ENCODE results near the gene SAMHD1. TPM values are rescaled to one million over a fixed set of nuclear protein-coding genes. Genes with fewer than 3 reads are reported as not detected.

SAMHD1 gene
- polyA plus RNA-seq, 2 of the 4 experiments (the other 2 are of a cell fraction): 9.8 to 11.7 TPM

DNA sequence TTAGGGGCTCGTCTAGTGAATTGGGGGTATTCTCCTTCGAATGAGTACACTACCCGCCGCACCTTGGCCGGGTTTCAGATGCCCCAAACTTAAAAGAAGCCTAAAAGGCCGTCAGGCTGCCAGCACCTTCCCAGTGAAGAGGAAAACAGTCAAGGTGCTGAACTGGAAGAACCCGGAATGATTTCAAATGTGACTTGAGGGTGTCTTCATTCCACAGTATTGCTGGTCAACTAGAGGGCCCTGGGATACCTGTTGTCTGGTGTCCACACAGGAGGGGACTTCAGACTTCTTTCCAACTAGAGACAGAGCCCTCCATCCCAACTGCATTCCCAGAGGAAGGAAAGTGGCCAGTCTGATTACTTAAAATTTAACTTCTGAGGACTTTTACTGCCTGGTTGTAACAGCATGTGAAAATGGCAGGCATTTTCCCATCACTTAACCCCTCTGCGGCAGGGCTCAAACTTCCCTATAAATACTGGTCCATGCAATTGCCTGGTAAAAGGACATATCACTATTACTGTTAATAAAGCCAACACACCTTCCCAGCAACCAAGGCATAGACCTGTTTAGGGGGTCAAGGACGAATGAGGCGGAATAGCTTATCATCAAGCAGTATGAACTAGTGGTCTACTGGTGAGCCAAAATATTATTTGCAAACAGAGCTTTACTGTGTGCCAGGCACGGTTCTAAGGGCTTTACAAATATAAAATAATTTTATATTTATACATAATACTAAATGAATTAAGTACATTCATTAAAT lies 651 bp upstream of the SAMHD1 start:
- DNase-seq (ENCODE audit: low read depth in 1 of 2, low spot score in 1 of 2): no peak
- peak overlapping the region; percentile 82 to 86 for H3K27ac ChIP-seq
- TF ChIP-seq JUN (IDR thresholded peaks at IDR 0.05): peak in 1 of 2 experiments; percentile 67; a peak in 1 of 5 replicates
- TF ChIP-seq ZFP36 (IDR thresholded peaks at IDR 0.05; ENCODE audit: borderline replicate concordance, partially characterized antibody): no peak
- TF ChIP-seq CEBPB (IDR thresholded peaks at IDR 0.05): no peak
- peak overlapping the region; percentile 92 for H3K4me3 ChIP-seq
- WGBS (ENCODE audit: missing lambda C conversion rate): 29% methylated on average over 11 of the region's 11 CpGs
- ATAC-seq: peak; percentile 31
- peaks cover 16% of the 10 kb centered on the region for H3K4me1 ChIP-seq
- H3K9me3 ChIP-seq: no peaks in the 10 kb centered on the region
- H3K4me2 ChIP-seq: peak overlapping the region; percentile 99
- POLR2A ChIA-PET: no interaction called here
- CTCF ChIA-PET: interaction anchor here (0.6 kb wide), 1 partner anchor 131 kb away, joined by 3 read pairs; no protein-coding TSS in a partner anchor
- FAIRE-seq: no peak

DNA sequence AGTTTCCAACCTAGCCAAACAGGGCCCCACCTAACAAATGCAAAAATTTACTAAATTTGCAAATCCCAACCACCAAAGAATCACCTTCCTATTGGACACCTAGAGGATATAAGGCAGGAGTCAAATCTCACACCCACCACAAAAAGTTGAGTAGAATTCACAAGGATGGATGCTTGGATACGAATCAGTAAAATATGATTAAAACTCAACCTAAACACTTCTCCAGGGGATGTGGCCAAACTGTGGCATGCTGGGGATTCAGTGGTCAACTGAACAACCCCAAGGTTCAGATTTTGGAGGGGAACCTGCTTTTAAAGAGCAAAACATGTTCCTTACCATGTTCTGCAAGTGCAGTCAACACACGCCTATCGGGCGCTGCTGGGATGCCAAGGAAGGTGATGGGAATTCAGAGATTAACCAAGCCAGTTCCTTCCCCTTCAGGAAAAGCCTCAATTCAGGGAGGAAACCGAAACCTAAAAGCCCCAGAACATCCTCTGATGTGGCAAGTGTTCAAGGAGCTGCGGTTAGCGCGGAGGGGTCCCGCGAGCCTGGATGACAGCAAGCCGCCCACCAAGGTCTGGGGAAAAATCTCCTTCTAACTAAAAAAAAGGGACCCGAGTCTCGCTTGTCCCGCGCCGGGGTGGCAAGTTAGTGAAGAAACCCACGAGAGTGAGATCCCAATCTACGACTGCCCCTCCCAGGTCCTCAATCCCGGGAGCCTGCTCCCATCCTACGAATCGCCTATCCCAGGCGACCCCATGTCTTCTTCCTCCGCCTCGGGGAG lies 902 bp downstream of the SAMHD1 start:
- H3K4me3 ChIP-seq: peak overlapping the region; percentile 92
- ChIA-PET CTCF (no interaction called here), POLR2A (no interaction called here)
- FAIRE-seq (no peak), DNase-seq (ENCODE audit: low read depth in 1 of 2, low spot score in 1 of 2) (peak; percentile 16 to 38), ATAC-seq (peak; percentile 45 to 52)
- H3K27ac ChIP-seq: peak overlapping the region; percentile 74 to 87
- H3K4me2 ChIP-seq: peak overlapping the region; percentile 99
- TF ChIP-seq SREBF2 (IDR thresholded peaks at IDR 0.05): no peak
- TF ChIP-seq, protein P1, sequence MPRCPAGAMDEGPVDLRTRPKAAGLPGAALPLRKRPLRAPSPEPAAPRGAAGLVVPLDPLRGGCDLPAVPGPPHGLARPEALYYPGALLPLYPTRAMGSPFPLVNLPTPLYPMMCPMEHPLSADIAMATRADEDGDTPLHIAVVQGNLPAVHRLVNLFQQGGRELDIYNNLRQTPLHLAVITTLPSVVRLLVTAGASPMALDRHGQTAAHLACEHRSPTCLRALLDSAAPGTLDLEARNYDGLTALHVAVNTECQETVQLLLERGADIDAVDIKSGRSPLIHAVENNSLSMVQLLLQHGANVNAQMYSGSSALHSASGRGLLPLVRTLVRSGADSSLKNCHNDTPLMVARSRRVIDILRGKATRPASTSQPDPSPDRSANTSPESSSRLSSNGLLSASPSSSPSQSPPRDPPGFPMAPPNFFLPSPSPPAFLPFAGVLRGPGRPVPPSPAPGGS (IDR thresholded peaks at IDR 0.05): no peak
- TF ChIP-seq RFX5 (IDR thresholded peaks at IDR 0.05): no peak
- TF ChIP-seq ZC3H11A (IDR thresholded peaks at IDR 0.05): no peak
- TF ChIP-seq MAZ (IDR thresholded peaks at IDR 0.05; ENCODE audit: borderline replicate concordance, low read depth, low read length): no peak
- no peak for TF ChIP-seq RNF2 (IDR thresholded peaks at IDR 0.05; ENCODE audit: borderline replicate concordance, low read depth)
- TF ChIP-seq RCOR1 (IDR thresholded peaks at IDR 0.05; ENCODE audit: low read depth, low read length): no peak
- TF ChIP-seq CHD4 (IDR thresholded peaks at IDR 0.05; ENCODE audit: borderline replicate concordance): no peak
- TF ChIP-seq NFE2L2 (conservative IDR thresholded peaks at IDR 0.05; ENCODE audit: low read length): no peak
- TF ChIP-seq CEBPB (IDR thresholded peaks at IDR 0.05): no peak
- TF ChIP-seq HOXB5 (CRISPR knock-in tag; IDR thresholded peaks at IDR 0.05): no peak
- no peak for TF ChIP-seq JUN (IDR thresholded peaks at IDR 0.05)
- TF ChIP-seq FOXS1 (CRISPR knock-in tag; IDR thresholded peaks at IDR 0.05): no peak
- no peaks in the 10 kb centered on the region for H3K9me3 ChIP-seq
- peaks cover 16% of the 10 kb centered on the region for H3K4me1 ChIP-seq
- WGBS (ENCODE audit: missing lambda C conversion rate): 19% methylated on average over 22 of the region's 24 CpGs

DNA sequence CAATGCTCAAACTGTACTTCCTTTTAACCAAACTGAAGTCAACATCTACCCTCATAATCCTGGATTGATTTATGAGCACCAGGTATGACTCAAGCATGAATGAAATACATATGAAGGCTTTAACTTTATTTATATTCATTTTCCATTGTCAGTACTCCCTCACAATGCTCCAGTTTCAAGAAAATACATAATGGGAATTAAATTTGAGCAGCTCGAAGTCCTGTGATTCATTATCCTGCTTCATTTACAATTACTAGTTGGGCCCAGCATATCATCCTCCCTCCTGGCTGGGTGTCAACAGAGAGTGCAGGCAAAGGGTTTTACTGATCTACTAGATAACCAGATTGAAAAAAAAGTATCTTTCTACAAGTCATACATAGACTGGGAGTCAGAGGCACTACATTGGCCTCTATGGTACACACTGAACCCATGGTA lies 10.1 kb downstream of the SAMHD1 start:
- FAIRE-seq: no peak
- CTCF ChIA-PET: interaction anchor here (0.6 to 0.9 kb wide), 3 partner anchors 31 to 154 kb away, joined by 3 to 4 read pairs (median 3); no protein-coding TSS in a partner anchor
- WGBS (ENCODE audit: missing lambda C conversion rate): 76% methylated on average over 1 of the region's 1 CpG

More for the DNA sequence above, 10.1 kb downstream of the SAMHD1 start:
- ATAC-seq (no peak), DNase-seq (ENCODE audit: low read depth in 1 of 2, low spot score in 1 of 2) (no peak)
- H3K4me3 ChIP-seq: no peak overlapping the region
- TF ChIP-seq NR3C1 (IDR thresholded peaks at IDR 0.05) (no peak), RNF2 (IDR thresholded peaks at IDR 0.05; ENCODE audit: borderline replicate concordance, low read depth) (no peak), NFE2L2 (conservative IDR thresholded peaks at IDR 0.05; ENCODE audit: low read length) (no peak), HEYL (CRISPR knock-in tag; IDR thresholded peaks at IDR 0.05) (no peak), ESRRA (IDR thresholded peaks at IDR 0.05; ENCODE audit: borderline replicate concordance, low read length) (no peak), CHD4 (IDR thresholded peaks at IDR 0.05; ENCODE audit: borderline replicate concordance) (no peak), KDM1A (IDR thresholded peaks at IDR 0.05; ENCODE audit: low read depth) (no peak), TFCP2L1 (CRISPR knock-in tag; IDR thresholded peaks at IDR 0.05) (no peak), MAZ (IDR thresholded peaks at IDR 0.05; ENCODE audit: borderline replicate concordance, low read depth, low read length) (no peak), ZC3H11A (IDR thresholded peaks at IDR 0.05) (no peak), RARB (CRISPR knock-in tag; IDR thresholded peaks at IDR 0.05) (no peak), KDM5A (IDR thresholded peaks at IDR 0.05) (no peak)
- TF ChIP-seq, protein P2, sequence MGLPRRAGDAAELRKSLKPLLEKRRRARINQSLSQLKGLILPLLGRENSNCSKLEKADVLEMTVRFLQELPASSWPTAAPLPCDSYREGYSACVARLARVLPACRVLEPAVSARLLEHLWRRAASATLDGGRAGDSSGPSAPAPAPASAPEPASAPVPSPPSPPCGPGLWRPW (IDR thresholded peaks at IDR 0.05): no peak
- TF ChIP-seq, protein P3, sequence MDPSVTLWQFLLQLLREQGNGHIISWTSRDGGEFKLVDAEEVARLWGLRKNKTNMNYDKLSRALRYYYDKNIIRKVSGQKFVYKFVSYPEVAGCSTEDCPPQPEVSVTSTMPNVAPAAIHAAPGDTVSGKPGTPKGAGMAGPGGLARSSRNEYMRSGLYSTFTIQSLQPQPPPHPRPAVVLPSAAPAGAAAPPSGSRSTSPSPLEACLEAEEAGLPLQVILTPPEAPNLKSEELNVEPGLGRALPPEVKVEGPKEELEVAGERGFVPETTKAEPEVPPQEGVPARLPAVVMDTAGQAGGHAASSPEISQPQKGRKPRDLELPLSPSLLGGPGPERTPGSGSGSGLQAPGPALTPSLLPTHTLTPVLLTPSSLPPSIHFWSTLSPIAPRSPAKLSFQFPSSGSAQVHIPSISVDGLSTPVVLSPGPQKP (IDR thresholded peaks at IDR 0.05; ENCODE audit: low read depth, low read length): no peak
- no peaks in the 10 kb centered on the region for H3K4me1 ChIP-seq
- H3K4me2 ChIP-seq: no peak overlapping the region
- no peak overlapping the region for H3K27ac ChIP-seq
- POLR2A ChIA-PET: no interaction called here
- H3K9me3 ChIP-seq: no peaks in the 10 kb centered on the region

Measured in A549 (cell line).